ENCODE measurements around the gene HS1BP3.

HS1BP3 gene

GRCh38 chr2:20661421-20662307, 10.8 kb upstream of the HS1BP3 start:
- H2AFZ ChIP-seq (ENCODE audit: low read depth), result 0 out of 2 replicates have a peak overlapping the region, but pooled peaks have one; percentile 27
- H3K27ac ChIP-seq, result no peak overlapping the region
- H3K9ac ChIP-seq, result no peak overlapping the region
- no peak overlapping the region for H3K4me2 ChIP-seq
- no peaks in the 10 kb centered on the region for H4K20me1 ChIP-seq (ENCODE audit: insufficient read depth)
- no peak overlapping the region for H3K4me3 ChIP-seq (IDR thresholded peaks at IDR 0.05; ENCODE audit: insufficient read depth, low read depth, low read length)
- H3K79me2 ChIP-seq (ENCODE audit: insufficient read depth, low read depth), result no peaks in the 10 kb centered on the region
- H3K27me3 ChIP-seq (ENCODE audit: insufficient read depth, low read depth), result no peaks in the 10 kb centered on the region
- peak; percentile 94 for TF ChIP-seq CTCF (conservative IDR thresholded peaks at IDR 0.05; ENCODE audit: low read depth, low read length)
- H3K4me1 ChIP-seq (ENCODE audit: low read depth, poor library complexity, severe bottlenecking), result no peaks in the 10 kb centered on the region
- no peaks in the 10 kb centered on the region for H3K36me3 ChIP-seq (ENCODE audit: insufficient read depth)

- Histone ChIP-seq H3K79me2 (ENCODE audit: insufficient read depth, low read depth) (no peaks in the 10 kb centered on the region), H3K9ac (no peak overlapping the region), H3K27me3 (ENCODE audit: insufficient read depth, low read depth) (no peaks in the 10 kb centered on the region), H4K20me1 (ENCODE audit: insufficient read depth) (no peaks in the 10 kb centered on the region), H3K36me3 (ENCODE audit: insufficient read depth) (no peaks in the 10 kb centered on the region), H3K27ac (no peak overlapping the region), H3K4me1 (ENCODE audit: low read depth, poor library complexity, severe bottlenecking) (no peaks in the 10 kb centered on the region), H3K4me2 (no peak overlapping the region), H3K4me3 (IDR thresholded peaks at IDR 0.05; ENCODE audit: insufficient read depth, low read depth, low read length) (no peak overlapping the region), H2AFZ (ENCODE audit: low read depth) (no peak overlapping the region)
- TF ChIP-seq CTCF (conservative IDR thresholded peaks at IDR 0.05; ENCODE audit: low read depth, low read length), result no peak
These were observed 9.9 kb upstream of the HS1BP3 start for GRCh38 chr2:20660506-20661420.

- H3K79me2 ChIP-seq (ENCODE audit: insufficient read depth, low read depth), result no peaks in the 10 kb centered on the region
- no peak for TF ChIP-seq CTCF (conservative IDR thresholded peaks at IDR 0.05; ENCODE audit: low read depth, low read length)
- H3K4me2 ChIP-seq, result no peak overlapping the region
- H3K9ac ChIP-seq, result no peak overlapping the region
- no peaks in the 10 kb centered on the region for H3K4me1 ChIP-seq (ENCODE audit: low read depth, poor library complexity, severe bottlenecking)
- no peak overlapping the region for H2AFZ ChIP-seq (ENCODE audit: low read depth)
- H3K4me3 ChIP-seq (IDR thresholded peaks at IDR 0.05; ENCODE audit: insufficient read depth, low read depth, low read length), result no peak overlapping the region
- H3K27ac ChIP-seq, result no peak overlapping the region
- H4K20me1 ChIP-seq (ENCODE audit: insufficient read depth), result no peaks in the 10 kb centered on the region
- H3K36me3 ChIP-seq (ENCODE audit: insufficient read depth), result no peaks in the 10 kb centered on the region
- H3K27me3 ChIP-seq (ENCODE audit: insufficient read depth, low read depth), result no peaks in the 10 kb centered on the region
These were observed 6.8 kb upstream of the HS1BP3 start for GRCh38 chr2:20657522-20658235.

- no peaks in the 10 kb centered on the region for H4K20me1 ChIP-seq (ENCODE audit: insufficient read depth)
- H3K27me3 ChIP-seq (ENCODE audit: insufficient read depth, low read depth), result no peaks in the 10 kb centered on the region
- H3K4me3 ChIP-seq (IDR thresholded peaks at IDR 0.05; ENCODE audit: insufficient read depth, low read depth, low read length), result no peak overlapping the region
- no peak for TF ChIP-seq CTCF (conservative IDR thresholded peaks at IDR 0.05; ENCODE audit: low read depth, low read length)
- no peak overlapping the region for H3K9ac ChIP-seq
- H3K4me2 ChIP-seq, result no peak overlapping the region
- H3K27ac ChIP-seq, result no peak overlapping the region
- H3K36me3 ChIP-seq (ENCODE audit: insufficient read depth), result no peaks in the 10 kb centered on the region
- no peaks in the 10 kb centered on the region for H3K79me2 ChIP-seq (ENCODE audit: insufficient read depth, low read depth)
- H2AFZ ChIP-seq (ENCODE audit: low read depth), result no peak overlapping the region
- peaks cover 4% of the 10 kb centered on the region for H3K4me1 ChIP-seq (ENCODE audit: low read depth, poor library complexity, severe bottlenecking)
These were observed 5.7 kb upstream of the HS1BP3 start for GRCh38 chr2:20656561-20656960.

Measured in KMS-11 (cell line).